GM12873 (cell line): Measurements from ENCODE around the gene FAM32A.

Experiments
- TF ChIP-seq, protein P1 (sequence below): IDR thresholded peaks from 2 replicates; pipeline ENCODE4 v1.5.1; 2012; ENCODE audit warnings: low read depth, mild to moderate bottlenecking, moderate library complexity, low read length, control low read depth; ENCODE audit not compliant: insufficient read depth; ENCODE audit errors: missing control alignments

FAM32A gene

GRCh38 chr19:16208847-16209665 is 23.8 kb downstream of the FAM32A start:
- TF ChIP-seq, protein P1, sequence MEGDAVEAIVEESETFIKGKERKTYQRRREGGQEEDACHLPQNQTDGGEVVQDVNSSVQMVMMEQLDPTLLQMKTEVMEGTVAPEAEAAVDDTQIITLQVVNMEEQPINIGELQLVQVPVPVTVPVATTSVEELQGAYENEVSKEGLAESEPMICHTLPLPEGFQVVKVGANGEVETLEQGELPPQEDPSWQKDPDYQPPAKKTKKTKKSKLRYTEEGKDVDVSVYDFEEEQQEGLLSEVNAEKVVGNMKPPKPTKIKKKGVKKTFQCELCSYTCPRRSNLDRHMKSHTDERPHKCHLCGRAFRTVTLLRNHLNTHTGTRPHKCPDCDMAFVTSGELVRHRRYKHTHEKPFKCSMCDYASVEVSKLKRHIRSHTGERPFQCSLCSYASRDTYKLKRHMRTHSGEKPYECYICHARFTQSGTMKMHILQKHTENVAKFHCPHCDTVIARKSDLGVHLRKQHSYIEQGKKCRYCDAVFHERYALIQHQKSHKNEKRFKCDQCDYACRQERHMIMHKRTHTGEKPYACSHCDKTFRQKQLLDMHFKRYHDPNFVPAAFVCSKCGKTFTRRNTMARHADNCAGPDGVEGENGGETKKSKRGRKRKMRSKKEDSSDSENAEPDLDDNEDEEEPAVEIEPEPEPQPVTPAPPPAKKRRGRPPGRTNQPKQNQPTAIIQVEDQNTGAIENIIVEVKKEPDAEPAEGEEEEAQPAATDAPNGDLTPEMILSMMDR: no peak

GRCh38 chr19:16210168-16210567 is 25.0 kb downstream of the FAM32A start:
- TF ChIP-seq, protein P1: no peak

DNA sequence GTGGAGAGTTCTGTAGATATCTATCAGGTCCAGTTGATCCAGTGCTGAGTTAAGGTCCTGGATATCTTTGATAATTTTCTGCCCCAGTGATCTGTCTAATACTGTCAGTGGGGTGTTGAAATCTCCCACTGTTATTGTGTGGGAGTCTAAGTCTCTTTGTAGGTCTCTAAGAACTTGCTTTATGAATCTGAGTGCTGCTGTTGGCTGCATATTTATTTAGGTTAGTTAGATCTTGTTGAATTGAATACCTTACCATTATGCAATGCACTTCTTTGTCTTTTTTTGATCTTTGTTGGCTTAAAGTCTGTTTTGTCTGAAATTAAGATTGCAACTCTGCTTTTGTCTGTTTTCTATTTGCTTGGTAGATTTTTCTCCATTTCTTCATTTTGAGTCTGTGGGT is 27.9 kb downstream of the FAM32A start:
- TF ChIP-seq, protein P1: no peak

- TF ChIP-seq, protein P1: no peak
Measured at GRCh38 chr19:16216744-16217670, 31.8 kb downstream of the FAM32A start.

DNA sequence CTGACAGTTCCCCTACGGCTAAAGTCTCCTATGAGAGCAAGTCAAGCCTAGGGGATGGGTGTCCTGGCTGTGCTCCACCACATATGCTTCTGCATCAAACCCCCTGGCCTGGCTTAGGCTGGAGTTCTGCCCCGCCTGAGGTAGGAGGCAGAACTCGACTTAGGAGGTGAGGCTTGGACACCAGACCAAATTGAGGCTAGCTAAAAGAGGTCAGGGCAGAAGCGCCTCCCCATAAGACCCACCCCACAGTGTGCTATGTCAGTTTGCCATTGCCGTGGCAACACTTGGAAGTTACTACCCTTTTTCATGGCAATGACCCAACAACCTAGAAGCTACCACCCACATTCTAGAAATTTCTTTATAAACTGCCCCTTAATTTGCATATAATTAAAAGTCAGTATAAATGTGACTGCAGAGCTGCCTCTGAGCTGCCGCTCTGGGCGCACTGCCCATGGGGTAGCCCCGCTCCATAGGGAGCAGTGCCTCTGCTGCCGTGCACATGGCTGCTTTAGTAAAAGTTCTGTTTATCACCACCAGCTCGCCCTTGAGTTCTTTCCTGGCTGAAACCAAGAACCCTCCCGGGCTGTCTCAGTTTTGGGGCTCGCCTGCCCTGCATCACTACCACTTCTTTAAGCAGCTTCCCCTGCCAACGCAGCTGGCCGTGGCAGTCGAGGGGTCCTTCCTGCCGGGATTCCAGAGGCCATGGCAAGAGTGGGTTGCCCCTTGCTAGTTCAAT is 32.7 kb downstream of the FAM32A start:
- TF ChIP-seq, protein P1: no peak

GRCh38 chr19:16218851-16219250 is 33.6 kb downstream of the FAM32A start:
- TF ChIP-seq, protein P1: no peak
